ENCODE measurements around the gene LRRC3C. TPM values are rescaled to one million over a fixed set of nuclear protein-coding genes. Genes with fewer than 3 reads are reported as not detected.

Gene LRRC3C
- total and polyA plus RNA-seq, 4 donors, result 0.08 to 0.24 (median 0.17) TPM; not detected in 1

DNA sequence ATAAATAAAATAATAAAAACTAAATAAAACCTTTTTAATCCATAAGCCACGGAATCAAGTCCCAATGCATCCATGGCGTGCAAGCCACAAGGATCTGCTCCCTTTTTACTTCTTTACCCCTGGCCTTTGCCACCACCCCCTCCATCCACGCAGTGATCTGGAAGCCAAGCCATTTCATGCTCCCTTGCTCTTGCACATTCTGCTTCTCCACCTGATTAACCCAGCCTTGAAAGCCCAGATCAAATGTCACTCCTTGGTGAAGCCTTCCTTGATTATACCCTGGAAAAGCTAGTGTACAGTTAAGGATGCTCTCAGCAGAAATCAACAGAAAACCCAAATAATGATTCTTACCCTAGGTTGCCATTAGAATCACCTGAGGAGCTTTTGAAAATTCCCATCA is 9.9 kb downstream of the LRRC3C start (continued):
- TF ChIP-seq, protein P1, sequence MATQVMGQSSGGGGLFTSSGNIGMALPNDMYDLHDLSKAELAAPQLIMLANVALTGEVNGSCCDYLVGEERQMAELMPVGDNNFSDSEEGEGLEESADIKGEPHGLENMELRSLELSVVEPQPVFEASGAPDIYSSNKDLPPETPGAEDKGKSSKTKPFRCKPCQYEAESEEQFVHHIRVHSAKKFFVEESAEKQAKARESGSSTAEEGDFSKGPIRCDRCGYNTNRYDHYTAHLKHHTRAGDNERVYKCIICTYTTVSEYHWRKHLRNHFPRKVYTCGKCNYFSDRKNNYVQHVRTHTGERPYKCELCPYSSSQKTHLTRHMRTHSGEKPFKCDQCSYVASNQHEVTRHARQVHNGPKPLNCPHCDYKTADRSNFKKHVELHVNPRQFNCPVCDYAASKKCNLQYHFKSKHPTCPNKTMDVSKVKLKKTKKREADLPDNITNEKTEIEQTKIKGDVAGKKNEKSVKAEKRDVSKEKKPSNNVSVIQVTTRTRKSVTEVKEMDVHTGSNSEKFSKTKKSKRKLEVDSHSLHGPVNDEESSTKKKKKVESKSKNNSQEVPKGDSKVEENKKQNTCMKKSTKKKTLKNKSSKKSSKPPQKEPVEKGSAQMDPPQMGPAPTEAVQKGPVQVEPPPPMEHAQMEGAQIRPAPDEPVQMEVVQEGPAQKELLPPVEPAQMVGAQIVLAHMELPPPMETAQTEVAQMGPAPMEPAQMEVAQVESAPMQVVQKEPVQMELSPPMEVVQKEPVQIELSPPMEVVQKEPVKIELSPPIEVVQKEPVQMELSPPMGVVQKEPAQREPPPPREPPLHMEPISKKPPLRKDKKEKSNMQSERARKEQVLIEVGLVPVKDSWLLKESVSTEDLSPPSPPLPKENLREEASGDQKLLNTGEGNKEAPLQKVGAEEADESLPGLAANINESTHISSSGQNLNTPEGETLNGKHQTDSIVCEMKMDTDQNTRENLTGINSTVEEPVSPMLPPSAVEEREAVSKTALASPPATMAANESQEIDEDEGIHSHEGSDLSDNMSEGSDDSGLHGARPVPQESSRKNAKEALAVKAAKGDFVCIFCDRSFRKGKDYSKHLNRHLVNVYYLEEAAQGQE (IDR thresholded peaks at IDR 0.05), result no peak
- no peak for TF ChIP-seq RAD21 (IDR thresholded peaks at IDR 0.05)
- TF ChIP-seq YY1 (IDR thresholded peaks at IDR 0.05), result no peak

DNA sequence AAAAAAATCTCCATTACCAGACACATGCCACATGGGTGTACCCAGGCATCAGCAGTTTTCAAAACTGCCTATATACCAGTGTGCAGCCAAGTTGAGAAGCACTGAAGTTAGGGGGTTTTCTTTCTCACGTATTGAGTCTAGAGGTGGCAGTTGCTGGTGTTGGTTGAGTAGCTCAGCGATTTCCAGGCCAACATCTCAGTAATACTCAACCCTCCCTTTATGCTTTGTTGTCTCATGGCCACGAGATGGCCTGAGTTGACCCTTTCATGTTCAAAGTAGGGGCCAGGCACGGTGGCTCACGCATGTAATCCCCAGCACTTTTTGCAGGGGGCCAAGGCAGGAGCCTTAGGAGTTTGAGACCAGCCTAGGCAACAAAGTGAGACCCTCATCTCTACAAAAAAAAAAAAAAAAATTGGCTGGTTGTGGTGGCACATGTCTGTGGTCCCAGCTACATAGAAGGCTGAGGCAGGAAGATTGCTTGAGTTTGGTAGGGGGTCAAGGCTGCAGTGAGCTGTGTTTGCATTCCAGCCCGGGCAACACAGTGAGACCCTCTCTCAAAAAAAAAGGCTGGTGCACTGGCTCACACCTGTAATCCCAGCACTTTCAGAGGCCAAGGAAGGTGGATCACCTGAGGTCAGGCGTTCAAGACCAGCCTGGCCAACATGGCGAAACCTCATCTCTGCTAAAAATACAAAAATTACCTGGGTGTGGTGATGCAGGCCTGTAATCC is 10.8 kb downstream of the LRRC3C start:
- 66% methylated on average over 8 of the region's 8 CpGs for WGBS
- no peak for DNase-seq (ENCODE audit: low spot score)
- H3K27me3 ChIP-seq (ENCODE audit: control insufficient read depth in 4 of 4, insufficient read depth in 4 of 4, low read length in 3 of 4), result no peaks in the 10 kb centered on the region
- no peaks in the 10 kb centered on the region for H3K36me3 ChIP-seq (ENCODE audit: control insufficient read depth in 4 of 4, insufficient read depth in 3 of 4, low read depth in 1 of 4, low read length in 3 of 4)
- H3K4me3 ChIP-seq (ENCODE audit: low read depth in 1 of 3, low read length in 3 of 3), result no peak overlapping the region
- peaks cover 3 to 16% (median 11%) of the 10 kb centered on the region in 4 donors for H3K4me1 ChIP-seq (ENCODE audit: control insufficient read depth in 4 of 4, insufficient read depth in 4 of 4, low read length in 3 of 4)
- H3K27ac ChIP-seq (ENCODE audit: low read depth in 1 of 2, low read length in 2 of 2), result no peak overlapping the region
- H3K9me3 ChIP-seq (ENCODE audit: control insufficient read depth in 4 of 4, low read length in 3 of 4), result no peaks in the 10 kb centered on the region
- no peak overlapping the region for H3K9ac ChIP-seq (ENCODE audit: low read depth in 1 of 2, low read length in 2 of 2)
- TF ChIP-seq SP1 (IDR thresholded peaks at IDR 0.05) (no peak), NR2F2 (IDR thresholded peaks at IDR 0.05) (no peak), JUND (IDR thresholded peaks at IDR 0.05) (no peak), EGR1 (IDR thresholded peaks at IDR 0.05; ENCODE audit: low read depth in 2 of 2) (no peak), HNF4A (conservative IDR thresholded peaks at IDR 0.05) (no peak), FOXA1 (IDR thresholded peaks at IDR 0.05) (no peak), YY1 (IDR thresholded peaks at IDR 0.05) (no peak), RAD21 (IDR thresholded peaks at IDR 0.05) (no peak), HNF4G (IDR thresholded peaks at IDR 0.05) (no peak), GABPA (IDR thresholded peaks at IDR 0.05 in 1 of 2, conservative IDR thresholded peaks at IDR 0.05 in 1 of 2) (no peak), TAF1 (conservative IDR thresholded peaks at IDR 0.05) (no peak), RXRA (IDR thresholded peaks at IDR 0.05) (no peak), FOXA2 (IDR thresholded peaks at IDR 0.05) (no peak)
- TF ChIP-seq, protein P1 (IDR thresholded peaks at IDR 0.05), result no peak
- TF ChIP-seq, protein P2, sequence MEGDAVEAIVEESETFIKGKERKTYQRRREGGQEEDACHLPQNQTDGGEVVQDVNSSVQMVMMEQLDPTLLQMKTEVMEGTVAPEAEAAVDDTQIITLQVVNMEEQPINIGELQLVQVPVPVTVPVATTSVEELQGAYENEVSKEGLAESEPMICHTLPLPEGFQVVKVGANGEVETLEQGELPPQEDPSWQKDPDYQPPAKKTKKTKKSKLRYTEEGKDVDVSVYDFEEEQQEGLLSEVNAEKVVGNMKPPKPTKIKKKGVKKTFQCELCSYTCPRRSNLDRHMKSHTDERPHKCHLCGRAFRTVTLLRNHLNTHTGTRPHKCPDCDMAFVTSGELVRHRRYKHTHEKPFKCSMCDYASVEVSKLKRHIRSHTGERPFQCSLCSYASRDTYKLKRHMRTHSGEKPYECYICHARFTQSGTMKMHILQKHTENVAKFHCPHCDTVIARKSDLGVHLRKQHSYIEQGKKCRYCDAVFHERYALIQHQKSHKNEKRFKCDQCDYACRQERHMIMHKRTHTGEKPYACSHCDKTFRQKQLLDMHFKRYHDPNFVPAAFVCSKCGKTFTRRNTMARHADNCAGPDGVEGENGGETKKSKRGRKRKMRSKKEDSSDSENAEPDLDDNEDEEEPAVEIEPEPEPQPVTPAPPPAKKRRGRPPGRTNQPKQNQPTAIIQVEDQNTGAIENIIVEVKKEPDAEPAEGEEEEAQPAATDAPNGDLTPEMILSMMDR (IDR thresholded peaks at IDR 0.05; ENCODE audit: low read depth, low read length, missing input control), result no peak
- TF ChIP-seq, protein P3, sequence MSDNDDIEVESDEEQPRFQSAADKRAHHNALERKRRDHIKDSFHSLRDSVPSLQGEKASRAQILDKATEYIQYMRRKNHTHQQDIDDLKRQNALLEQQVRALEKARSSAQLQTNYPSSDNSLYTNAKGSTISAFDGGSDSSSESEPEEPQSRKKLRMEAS (IDR thresholded peaks at IDR 0.05), result no peak
- TF ChIP-seq, protein P4, sequence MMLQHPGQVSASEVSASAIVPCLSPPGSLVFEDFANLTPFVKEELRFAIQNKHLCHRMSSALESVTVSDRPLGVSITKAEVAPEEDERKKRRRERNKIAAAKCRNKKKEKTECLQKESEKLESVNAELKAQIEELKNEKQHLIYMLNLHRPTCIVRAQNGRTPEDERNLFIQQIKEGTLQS (IDR thresholded peaks at IDR 0.05), result no peak
- TF ChIP-seq, protein P5, sequence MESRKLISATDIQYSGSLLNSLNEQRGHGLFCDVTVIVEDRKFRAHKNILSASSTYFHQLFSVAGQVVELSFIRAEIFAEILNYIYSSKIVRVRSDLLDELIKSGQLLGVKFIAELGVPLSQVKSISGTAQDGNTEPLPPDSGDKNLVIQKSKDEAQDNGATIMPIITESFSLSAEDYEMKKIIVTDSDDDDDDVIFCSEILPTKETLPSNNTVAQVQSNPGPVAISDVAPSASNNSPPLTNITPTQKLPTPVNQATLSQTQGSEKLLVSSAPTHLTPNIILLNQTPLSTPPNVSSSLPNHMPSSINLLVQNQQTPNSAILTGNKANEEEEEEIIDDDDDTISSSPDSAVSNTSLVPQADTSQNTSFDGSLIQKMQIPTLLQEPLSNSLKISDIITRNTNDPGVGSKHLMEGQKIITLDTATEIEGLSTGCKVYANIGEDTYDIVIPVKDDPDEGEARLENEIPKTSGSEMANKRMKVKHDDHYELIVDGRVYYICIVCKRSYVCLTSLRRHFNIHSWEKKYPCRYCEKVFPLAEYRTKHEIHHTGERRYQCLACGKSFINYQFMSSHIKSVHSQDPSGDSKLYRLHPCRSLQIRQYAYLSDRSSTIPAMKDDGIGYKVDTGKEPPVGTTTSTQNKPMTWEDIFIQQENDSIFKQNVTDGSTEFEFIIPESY (IDR thresholded peaks at IDR 0.05), result no peak

All from liver (tissue), 9 donors.